GM12878 (cell line): ENCODE measurements around the gene ZNF678.
"Not testable (repeated sequence)": the region's sequence is repeated elsewhere in the genome, so short reads cannot be mapped to it uniquely, and the experiment has no call there.

Source experiments
- BHLHE40 ChIP-seq, 2 experiments: fragments of 450-650 bp in 1 of 2; IDR thresholded peaks; 2 replicates each; pipeline ENCODE4 v1.6.1; 2011 to 2017; ENCODE audit warnings: low read depth in 2 of 2, borderline replicate concordance in 1 of 2, improper control_type of control experiment in 1 of 2, low read length in 1 of 2, mild to moderate bottlenecking in 1 of 2
- CHD2 ChIP-seq: IDR thresholded peaks from 2 replicates; pipeline ENCODE4 v1.6.1; 2011; ENCODE audit warnings: low read depth, low read length, improper control_type of control experiment, borderline replicate concordance
- EGR1 ChIP-seq, 2 experiments: IDR thresholded peaks; 1 replicate in 1 of 2; 2 replicates in 1 of 2; pipeline ENCODE4 v1.6.1; 2011 to 2012; ENCODE audit warnings: low read depth in 2 of 2, low read length in 2 of 2, borderline replicate concordance in 1 of 2, mild to moderate bottlenecking in 1 of 2, moderate library complexity in 1 of 2
- FOXM1 ChIP-seq: IDR thresholded peaks from 2 replicates; pipeline ENCODE4 v1.6.1; 2012; ENCODE audit warnings: low read depth, mild to moderate bottlenecking, inconsistent platforms, low read length, moderate library complexity
- NFIC ChIP-seq: IDR thresholded peaks from 2 replicates; pipeline ENCODE4 v1.6.1; 2012; ENCODE audit warnings: low read depth, mild to moderate bottlenecking, inconsistent platforms, low read length, moderate library complexity
- RCOR1 ChIP-seq: conservative IDR thresholded peaks from 2 replicates; pipeline ENCODE4 v1.6.1; 2012; ENCODE audit warnings: low read depth, low read length, improper control_type of control experiment
- SP1 ChIP-seq: IDR thresholded peaks from one replicate; pipeline ENCODE4 v1.6.1; 2011; ENCODE audit warnings: low read depth, low read length
- YY1 ChIP-seq: IDR thresholded peaks from 2 replicates; pipeline ENCODE4 v1.6.1; 2011; ENCODE audit warnings: low read depth, mild to moderate bottlenecking, low read length
- TF ChIP-seq, protein P1 (sequence below), 3 experiments: IDR thresholded peaks in 2 of 3; conservative IDR thresholded peaks in 1 of 3; 2 replicates each; pipeline ENCODE4 v1.5.1; 2011; ENCODE audit warnings: low read depth in 3 of 3, low read length in 3 of 3, mild to moderate bottlenecking in 3 of 3, control low read depth in 2 of 3, moderate library complexity in 2 of 3, inconsistent platforms in 1 of 3, mixed read lengths in 1 of 3; ENCODE audit not compliant: control insufficient read depth in 2 of 3, insufficient read depth in 1 of 3; ENCODE audit errors: extremely low read depth in 1 of 3

DNA sequence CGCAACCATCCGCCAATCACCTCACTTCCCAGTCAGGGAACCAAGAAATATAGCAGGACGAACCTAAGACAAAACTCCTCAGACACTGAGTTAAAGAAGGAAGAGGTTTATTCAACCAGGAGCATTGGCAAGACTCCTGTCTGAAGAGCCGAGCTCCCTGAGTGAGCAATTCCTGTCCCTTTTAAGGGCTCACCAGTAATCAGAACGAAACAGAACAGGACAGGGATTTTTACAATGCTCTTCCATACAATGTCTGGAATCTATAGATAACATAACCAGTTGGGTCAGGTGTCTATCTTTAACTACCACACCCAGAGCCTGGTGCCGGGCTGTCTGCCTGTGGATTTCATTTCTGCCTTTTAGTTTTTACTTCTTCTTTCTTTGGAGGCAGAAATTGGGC, 32.9 kb downstream of the ZNF678 start:
- TF ChIP-seq, protein P1, sequence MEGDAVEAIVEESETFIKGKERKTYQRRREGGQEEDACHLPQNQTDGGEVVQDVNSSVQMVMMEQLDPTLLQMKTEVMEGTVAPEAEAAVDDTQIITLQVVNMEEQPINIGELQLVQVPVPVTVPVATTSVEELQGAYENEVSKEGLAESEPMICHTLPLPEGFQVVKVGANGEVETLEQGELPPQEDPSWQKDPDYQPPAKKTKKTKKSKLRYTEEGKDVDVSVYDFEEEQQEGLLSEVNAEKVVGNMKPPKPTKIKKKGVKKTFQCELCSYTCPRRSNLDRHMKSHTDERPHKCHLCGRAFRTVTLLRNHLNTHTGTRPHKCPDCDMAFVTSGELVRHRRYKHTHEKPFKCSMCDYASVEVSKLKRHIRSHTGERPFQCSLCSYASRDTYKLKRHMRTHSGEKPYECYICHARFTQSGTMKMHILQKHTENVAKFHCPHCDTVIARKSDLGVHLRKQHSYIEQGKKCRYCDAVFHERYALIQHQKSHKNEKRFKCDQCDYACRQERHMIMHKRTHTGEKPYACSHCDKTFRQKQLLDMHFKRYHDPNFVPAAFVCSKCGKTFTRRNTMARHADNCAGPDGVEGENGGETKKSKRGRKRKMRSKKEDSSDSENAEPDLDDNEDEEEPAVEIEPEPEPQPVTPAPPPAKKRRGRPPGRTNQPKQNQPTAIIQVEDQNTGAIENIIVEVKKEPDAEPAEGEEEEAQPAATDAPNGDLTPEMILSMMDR (IDR thresholded peaks at IDR 0.05 in 2 of 3, conservative IDR thresholded peaks at IDR 0.05 in 1 of 3; ENCODE audit: control insufficient read depth in 2 of 3, extremely low read depth in 1 of 3, insufficient read depth in 1 of 3, low read depth in 3 of 3, low read length in 3 of 3) = not testable (repeated sequence)
- TF ChIP-seq RCOR1; CHD2; NFIC; BHLHE40 (IDR thresholded peaks at IDR 0.05; ENCODE audit: borderline replicate concordance in 1 of 2, low read depth in 2 of 2, low read length in 1 of 2); FOXM1; YY1; SP1; EGR1 (IDR thresholded peaks at IDR 0.05; ENCODE audit: borderline replicate concordance in 1 of 2, low read depth in 2 of 2, low read length in 2 of 2): not testable (repeated sequence)
